ENCODE data around the gene IQSEC1.

The IQSEC1 gene

DNA sequence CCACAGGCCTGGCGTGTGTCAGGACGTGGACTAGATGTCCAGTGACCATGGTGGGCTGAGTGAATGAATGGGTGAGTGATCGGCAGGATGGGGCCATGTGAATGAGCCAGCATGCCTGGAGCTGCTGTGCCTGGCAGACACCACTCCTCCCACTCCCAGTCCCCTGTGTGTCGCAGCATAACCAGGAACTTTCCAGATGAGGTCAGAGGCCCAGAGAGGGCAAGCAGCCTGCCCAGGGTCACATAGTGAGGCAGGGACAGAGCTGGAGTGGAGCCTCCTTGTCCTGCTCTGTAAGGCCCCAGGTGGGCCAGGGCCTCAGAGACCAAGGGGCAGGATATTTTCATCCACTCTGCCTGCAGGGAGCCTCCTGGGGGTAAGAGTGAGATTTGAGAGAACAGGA is 6.4 kb downstream of the IQSEC1 start:
- DNase-seq, result no peak

DNA sequence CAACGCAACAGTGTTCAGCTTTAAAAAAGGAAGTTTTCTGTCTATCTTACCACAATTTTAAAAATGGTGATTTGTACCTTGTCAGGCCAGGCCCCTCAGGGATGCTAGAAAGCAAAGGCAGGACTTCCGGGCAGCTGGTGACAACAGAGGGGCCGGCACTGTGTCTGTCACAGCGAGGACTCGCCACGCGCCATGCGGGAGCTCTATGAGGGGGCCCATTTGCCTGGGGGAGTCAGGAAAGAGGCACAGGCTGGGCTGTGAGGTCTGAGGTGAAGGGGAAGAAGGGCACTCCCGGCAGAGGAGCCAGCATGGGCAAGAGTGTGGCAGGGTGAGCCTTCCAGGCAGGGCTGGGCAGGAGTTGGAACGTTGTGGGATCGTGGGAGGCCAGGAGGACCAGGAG is 7.0 kb downstream of the IQSEC1 start:
- no peak for DNase-seq

DNA sequence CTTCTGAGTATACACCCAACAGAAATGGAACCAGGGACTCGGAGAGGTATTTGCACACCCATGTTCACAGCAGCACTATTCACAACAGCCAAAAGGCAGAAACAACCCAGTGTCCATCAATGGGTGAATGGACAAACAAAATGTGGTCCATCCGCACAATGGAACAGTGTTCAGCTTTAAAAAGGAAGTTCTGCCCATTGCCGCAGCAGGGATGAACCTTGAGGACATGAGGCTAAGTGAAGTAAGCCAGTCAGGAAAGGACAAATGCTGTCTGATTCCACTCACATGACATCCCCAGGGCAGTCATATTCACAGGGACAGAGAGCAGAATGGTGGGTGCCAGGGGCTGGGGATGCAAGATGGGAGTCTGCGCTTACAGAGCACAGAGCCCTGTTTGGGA is 7.5 kb downstream of the IQSEC1 start:
- DNase-seq, result no peak

DNA sequence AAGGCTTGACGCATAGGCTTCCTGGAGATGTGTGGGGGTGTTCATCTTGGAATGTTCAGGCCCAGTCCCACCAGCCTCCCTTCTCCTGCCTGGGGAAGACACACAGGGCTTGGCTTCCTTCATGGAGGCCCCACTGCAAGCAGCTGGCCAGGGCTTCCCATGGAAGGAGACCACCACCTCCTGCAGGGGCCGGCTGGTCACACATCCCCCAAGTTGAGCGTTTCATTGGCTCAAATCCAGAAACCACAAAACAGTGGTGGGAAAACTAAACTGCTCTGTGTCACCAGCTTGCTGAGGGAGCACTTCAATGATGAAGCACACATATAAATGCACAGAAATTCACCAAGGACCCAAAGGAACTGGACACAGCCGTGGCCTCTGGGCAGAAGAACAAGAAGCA is 8.3 kb downstream of the IQSEC1 start:
- no peak for DNase-seq

DNA sequence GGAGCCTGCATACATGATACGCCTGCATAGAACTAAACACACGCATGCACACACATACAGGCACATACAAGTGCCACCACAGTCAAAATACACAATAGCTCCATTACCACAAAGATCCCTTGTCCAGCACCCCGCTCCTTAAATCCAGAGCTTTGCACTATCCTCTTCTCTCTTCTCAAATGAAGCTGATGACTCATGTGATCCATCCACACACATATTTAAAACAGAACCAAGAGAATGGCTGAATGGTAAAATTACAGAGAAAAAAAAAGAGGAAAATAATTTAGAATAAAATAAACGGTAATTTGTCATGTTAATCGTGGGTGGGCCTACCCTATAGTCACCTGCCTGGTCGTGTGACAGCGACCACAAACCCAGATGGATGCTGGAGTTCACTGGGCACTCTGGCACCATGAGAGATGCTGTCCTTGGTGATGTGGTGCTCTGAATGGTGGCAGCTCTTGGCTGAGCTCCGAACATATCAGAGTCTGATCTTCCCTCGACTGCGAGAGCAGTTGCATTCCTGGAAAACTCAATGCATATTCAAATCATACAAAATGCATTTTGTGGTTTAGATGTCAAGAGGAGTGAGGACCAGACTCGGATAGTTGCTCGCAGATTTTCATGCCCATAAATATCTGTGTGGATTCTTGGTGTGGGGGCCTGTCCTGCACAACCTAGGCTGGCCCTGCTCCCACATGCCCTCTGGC is 8.9 kb downstream of the IQSEC1 start:
- DNase-seq, result no peak

DNA sequence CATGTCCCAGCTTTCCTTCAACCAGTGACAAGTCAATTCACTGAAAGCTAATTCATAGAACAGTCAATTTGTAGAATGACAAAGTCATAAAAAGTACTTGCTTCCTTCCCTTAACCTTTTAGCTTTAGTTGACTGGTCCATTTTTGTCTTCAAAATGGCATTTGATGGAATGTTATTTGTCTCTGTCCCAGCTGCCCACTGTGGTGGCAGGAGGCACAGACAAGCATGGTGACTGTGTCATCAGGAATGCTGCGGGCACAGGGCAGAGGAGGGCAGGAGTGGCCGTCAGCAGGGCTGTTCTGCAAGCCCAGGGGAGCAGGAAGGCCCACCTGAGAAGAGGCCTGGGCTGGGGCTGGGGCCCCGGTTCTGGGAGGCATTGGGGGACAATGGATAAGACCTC is 10.0 kb downstream of the IQSEC1 start:
- DNase-seq, result no peak

DNA sequence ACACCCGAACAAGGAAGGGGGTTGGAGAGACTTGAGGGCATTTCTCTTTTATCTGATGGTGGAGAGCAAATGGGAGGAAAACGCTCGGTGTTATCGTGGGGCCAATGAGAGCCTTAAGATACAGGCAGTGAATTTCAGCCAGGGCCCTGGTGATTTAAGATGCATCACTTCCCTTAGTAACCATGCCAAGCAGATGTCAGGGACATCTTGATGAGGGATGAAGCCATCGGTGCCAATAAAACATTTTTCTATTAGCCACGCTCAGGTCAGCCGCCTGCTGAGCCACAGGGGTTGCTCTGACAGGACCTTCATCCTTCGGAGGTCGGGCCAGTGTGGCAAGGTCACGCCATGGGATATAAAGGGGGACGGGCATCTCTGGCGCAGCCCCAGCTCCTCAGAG is 10.6 kb downstream of the IQSEC1 start:
- no peak for DNase-seq

DNA sequence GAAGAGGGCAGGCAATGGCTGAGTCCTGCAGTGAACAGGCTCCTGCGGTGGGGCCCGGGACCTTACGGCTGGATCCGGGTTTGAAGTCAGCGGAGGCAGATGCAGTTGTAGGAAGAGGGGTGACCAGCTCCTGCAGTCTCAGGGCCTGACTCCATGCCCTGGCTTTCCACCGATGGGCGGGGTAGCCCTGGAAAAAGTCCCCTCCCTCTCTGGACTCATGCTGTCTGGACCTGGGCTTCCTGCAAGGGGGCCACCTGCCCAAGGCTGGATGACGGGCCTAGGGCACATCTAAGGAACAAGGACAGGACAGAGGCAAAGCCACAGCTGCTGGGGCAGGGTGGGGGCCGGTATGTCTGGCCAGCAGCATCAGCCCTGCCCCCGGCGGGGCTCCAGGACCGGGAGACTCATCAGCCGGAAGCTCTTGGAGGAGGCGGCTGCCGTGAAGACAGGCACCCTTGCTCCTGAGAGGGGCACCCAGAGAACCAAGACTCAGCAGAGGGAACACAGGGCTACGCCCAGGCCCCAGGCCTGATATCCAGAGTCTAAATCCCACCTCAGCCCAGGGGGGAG is 12.8 kb downstream of the IQSEC1 start:
- no peak for DNase-seq

DNA sequence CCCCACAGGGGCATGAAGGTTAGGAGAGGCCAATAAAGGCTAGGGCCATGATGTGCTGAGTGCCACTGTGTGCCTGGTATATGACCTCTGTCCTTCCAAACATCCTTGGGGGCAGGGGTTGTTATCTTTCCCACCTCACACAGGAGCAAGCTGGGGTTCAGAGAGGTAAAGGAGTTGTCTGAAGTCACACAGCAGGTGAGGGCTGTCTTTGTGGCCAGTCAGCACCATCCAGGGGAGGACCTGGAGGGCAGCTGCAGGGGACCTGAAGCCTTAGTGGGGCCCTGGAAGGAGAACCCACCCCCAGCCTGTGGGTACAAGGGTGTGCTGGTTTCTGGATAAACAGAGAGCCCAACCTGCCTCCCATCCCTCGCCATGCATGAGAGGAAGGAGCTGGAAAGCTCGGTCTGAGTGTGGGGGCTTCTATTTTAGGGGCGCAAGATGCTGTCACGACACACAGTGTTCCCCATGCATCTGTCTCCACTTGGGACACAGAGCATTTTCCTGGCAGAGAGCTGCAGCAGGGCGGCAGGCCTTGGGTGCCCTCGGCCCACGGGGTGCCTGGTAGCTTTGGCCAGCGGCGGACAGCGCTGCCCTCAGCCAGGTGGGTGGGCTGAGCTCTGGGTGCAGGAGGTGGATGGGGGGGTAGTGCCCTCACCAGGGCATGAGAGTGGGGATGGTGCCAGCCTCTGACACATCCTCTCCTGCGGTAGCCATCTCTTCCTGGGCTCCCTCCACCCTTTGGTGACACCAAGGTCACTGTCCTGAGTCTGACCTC is 14.7 kb downstream of the IQSEC1 start:
- no peak for DNase-seq

DNA sequence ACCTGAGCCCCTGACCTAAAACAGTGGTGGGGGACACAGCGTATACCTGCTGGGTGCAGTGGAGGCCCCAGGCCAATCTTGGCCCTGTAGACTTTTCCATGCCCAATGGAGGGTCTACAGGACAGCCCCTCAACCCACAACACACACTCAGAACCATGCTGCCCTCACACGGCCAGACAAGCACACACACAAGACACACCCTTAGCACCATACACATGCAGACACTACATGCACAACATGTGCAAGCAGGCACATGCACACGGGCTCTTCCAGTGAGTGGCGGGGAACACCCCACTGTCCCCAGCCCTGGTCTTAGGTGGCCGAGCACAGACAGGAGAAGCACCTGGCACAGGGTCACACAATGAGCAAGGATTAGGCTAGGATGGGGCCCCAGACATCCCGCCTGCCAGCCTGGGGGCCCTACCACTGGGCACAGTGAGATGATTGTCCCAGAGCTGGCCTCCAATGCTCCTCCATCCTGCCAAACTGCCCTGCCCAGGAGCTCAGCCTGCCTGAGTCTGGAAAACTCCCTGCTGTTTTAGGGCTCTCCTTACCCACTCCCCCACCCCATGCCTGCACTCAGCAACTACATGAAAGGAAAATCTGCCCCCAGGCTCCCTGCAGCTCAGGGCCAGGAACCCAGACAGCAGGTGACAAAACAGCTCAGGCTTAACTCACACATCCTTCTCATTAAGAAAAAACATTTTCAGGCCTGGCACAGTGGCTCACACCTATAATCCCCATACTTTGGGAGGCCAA is 15.8 kb downstream of the IQSEC1 start:
- DNase-seq, result no peak

DNA sequence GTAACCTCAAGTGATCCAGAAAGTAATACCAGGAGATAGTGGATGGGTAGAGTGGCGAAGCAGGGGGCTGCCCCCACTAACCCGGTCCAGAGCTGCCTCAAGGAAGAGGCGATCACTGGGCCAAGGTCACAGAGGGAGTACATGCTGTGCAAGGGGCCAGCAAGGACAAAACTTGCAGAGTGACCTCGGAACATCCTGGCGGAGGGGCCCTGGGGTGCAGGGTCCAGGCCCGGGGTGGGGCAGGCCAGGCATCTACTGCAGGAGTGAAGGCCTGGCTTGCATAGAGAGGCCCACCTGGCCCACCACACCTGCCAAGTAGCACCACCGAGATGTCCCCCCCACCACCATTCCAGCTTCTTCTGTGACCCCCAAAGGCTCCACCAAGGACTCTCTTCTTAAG is 17.6 kb downstream of the IQSEC1 start:
- DNase-seq, result no peak

DNA sequence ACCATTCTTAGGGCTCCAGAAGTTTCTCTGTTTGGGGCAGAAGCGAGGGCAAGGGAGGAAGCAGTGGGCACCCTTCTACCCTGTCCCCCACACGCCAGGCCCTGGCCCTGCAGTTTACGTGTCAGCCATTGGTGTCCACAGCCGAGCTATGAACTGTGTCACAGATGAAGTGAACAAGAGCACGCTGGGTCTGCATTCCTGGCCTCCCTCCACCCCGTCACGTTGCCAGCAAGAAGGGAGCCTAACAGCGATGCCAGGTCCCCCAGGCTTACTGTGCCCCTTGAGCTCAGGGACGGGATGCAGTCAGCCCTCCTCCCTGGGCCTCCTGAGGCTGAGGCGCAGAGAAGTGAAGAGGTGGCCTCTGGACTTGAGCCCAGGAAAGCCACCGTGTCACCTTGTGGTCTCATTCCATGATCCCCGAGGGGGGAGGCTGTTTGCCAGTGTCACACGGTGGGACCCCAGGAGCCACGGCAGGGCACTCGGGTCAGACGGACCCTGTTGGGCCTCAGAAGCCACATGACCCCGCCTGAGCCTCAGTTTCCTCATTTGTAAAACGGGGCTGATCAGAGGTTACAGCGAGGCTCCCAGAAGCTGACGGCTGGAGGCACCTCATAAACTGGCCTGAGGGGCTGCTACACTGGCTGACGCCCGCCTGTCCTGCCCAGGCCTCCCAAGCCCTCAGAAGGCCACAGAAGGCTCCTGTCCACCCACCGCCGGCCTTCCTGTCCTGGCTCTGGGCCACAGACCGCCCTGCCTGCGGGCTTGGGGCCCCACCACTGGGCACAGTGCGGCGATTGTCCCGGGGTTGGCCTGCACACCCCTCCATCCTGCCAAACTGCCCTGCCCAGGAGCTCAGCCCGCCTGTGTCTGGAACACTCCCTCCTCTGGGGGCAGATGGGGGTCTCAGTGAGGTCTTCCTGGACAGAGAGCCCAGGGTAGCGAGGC is 18.6 kb downstream of the IQSEC1 start:
- no peak for DNase-seq

DNA sequence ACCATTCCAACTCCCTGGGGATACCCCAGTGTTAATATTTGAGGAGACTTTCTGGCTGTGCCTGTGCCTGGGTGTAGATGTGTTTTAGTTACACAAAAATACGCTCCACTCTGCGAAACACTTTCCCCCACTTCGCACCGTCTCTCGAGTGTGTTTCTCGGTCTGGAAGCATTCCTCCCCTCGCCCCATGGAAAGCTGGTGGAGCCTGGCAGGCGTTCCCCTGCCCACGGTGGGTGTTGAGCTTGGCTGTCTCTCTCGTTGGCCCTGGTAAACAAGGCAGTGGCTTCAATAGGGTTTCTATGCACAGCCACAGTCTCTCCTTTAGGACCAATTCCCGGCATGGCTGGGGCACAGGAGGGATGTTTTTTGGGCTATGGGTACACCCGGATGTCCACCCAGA is 19.3 kb downstream of the IQSEC1 start:
- DNase-seq, result no peak

DNA sequence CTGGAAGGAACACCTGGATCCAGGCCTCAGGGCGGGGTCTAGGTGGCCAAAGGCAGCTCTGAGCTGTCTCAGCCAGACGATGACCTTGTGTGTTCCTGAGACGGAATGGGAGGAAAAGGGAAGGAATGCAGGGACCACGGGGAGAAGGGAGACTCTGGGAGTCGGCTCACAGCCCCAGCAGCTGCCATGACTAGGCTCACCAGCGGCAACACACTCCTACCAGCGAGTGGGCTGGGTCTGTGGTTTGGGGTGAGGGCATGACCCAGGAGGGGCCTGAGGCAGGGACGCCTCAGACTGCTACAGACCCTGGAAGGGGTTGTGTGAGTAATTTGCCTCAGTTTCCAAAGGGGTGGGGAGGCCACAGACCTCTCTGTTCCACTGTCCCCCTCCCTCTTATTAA is 19.8 kb downstream of the IQSEC1 start:
- no peak for DNase-seq

DNA sequence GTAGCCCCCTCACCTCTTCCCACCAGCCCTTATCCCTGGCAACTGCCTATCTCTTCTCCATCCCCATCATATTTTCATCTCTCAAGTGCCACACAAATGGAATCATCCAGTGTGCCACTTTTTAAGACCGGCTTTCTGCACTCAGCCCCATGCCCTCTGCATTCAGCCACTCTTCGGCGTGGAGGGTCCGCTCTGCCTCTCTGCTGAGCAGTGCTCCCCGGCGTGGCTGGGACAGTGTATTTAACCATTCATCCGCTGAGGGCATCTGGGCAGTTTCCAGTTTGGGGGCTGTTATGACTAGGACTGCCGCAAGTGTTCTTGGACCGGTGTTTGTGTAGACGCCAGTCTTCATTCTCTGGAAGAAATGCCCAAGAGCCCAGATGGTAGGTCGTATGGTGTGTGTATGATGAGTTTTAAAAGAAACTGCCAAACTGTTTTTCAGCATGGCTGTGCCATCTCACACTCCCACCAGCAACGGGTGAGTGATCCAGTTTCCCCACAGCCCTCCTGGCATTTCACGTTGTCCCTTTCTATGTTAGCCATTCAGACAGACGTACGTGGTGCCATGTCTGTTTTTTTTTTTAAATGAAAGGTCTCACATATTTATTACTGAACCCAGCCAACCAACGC is 20.9 kb downstream of the IQSEC1 start:
- no peak for DNase-seq

DNA sequence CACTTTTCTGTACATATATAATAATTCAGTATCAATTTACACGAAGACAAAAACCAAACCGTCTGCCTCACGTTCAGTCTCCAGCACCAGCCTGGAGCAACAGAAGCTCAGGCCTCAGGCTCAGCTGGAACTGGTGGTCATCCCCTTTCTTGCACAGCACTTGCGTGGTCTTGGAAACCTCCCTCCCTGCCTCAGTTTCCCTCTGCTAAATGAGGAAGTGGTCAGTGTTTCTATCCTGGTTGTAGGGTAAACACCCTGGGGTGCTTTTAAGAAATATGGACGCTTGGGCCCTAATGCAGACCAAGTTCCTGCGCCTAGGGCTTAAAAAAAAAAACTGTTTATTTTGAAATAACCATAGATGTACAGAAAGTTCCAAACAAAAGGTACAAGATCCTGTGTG is 21.6 kb downstream of the IQSEC1 start:
- DNase-seq, result no peak

DNA sequence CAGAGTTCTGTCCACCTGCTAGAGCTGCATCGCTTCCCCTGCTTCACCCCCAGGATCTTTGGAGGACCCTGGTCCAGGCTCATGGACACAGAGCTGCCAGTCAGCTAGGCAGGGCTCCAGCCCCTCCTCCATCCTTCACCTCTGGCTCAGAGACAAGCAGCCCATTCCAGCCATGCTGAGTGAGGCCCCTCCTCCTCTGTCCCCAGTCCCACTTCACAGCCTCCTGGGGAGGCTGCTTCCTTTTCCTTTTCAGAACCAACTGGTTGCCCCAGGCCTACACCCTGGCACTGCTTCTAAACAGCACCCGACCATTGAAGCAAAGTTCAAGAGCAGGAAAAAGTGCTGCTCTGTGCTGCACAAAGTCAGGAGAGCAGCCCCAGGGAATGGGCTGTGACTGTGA is 22.2 kb downstream of the IQSEC1 start:
- no peak for DNase-seq

DNA sequence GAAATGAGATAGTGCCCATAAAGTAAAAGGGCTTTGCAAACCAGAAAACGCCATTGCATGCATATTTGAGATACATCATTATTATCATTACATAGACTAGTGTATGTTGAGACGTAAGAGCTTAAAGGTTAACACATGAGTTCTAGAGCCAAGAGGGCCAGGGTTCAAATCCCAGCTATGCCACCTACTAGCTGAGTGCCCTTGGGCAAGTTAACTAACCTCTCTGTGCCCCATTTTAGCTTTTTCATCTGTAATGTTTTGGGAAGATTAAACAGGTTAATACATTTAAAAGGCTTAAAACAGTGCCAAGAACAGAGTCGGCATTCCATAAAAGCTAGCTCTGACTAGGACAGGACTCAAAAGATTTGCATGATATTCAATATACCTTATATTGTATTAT is 22.8 kb downstream of the IQSEC1 start:
- no peak for DNase-seq

DNA sequence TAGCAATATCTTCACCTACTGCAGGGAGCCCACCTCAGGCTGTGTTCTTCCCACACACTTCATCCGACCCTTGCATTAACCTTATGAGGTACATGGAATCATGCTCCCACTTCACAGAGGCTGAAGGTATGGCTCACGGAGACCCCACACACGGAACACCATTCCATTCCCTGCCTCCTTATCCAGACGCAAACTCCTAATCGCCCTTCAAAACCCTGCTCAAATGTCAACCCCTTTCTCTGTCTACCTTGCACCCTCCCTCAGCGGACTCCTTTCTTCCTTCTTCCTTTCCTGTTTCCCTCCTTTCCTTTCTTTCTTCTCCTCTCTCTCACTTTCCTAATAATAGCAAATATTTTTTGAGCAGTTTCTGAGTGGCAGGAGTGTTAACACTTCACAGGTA is 23.8 kb downstream of the IQSEC1 start:
- DNase-seq, result no peak

DNA sequence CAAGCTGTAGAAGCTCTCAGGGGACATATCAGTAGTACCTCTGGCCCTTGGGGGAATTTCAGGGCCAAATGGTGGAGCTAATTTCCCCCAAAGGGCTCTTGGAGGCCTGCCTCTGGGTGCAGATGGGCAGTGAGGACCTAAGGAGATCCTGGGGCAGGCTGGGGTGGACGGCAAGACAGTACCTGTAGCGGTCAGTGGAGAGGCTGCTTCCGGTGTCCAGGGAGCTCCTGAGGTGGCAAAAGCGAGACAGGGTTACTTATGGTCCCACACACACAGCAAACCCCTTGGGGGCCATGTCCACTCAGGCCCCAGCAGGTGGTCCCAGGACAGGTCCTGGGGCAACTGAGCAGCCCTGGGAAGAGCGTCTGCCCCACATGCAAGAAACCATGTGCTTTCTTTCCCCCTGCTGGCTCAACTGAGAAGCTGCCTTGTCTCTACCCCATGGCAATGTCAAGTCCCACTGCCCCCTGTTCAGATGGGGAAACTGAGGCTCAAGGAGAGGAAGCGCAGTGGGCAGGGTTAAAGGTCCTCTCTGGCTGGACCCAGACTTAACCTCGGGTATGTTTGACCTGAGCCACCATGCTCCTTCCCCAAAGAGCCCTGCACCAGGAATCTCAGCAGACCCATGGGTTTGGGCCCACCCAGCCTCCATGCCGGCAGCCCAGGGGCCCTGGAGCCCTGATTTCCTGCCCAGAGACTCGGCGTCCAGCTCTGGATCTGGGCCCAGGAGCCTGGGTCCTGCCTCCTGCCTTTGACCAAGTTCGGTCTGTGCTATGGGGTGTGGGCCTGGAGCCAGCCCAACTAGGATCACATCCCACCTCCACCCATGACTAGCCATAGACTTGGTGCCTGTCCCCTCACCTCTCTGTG is 25.7 kb downstream of the IQSEC1 start:
- no peak for DNase-seq

Measured in RPMI8226 (cell line).